DND-41 (cell line): ENCODE results near the gene SIX6.

ENCODE experiments used
- CTCF ChIP-seq: IDR thresholded peaks from 2 replicates; pipeline ENCODE4 v1.5.1; 2012; ENCODE audit warnings: borderline replicate concordance, low read length, moderate library complexity, mild to moderate bottlenecking; ENCODE audit not compliant: poor library complexity, severe bottlenecking; ENCODE audit errors: extremely low read depth
- EZH2 ChIP-seq: IDR thresholded peaks from 3 replicates; pipeline ENCODE4 v1.6.1; 2012; ENCODE audit warnings: borderline replicate concordance, low read depth, mild to moderate bottlenecking, moderate library complexity, low read length, inconsistent platforms; ENCODE audit not compliant: severe bottlenecking

GRCh38 chr14:60505448-60505847, 3.5 kb upstream of the SIX6 start:
- no peak for TF ChIP-seq CTCF
- TF ChIP-seq EZH2, result no peak
